Natural killer cell (primary cell): ENCODE data around the gene RPL36A. TPM values are rescaled to one million over a fixed set of nuclear protein-coding genes. Genes with fewer than 3 reads are reported as not detected.
A peak's percentile ranks its signal among the peaks of the same experiment; 100 is the strongest.

Source experiments
- ATAC-seq, 3 donors: fragments of 150-1000 bp in 2 of 3; fragments of 200-7000 bp in 1 of 3; cut with Tn5 transposase; 1 replicate in 1 of 3; 2 replicates in 2 of 3; pipeline ENCODE4 v1.10.0; 2021; ENCODE audit warnings: mild to moderate bottlenecking in 2 of 3, moderate library complexity in 2 of 3
- DNase-seq, 2 donors: peaks; one replicate each; pipeline versions ENCODE4 v3.0.0 to v3.0.0-alpha.2; 2013 to 2021; ENCODE audit warnings: mixed read lengths in 1 of 2
- H3K27ac ChIP-seq: one replicate; pipeline ENCODE4 v1.5.1; 2013; ENCODE audit warnings: mild to moderate bottlenecking, low read length
- H3K27me3 ChIP-seq: one replicate; pipeline ENCODE4 v1.6.1; 2013; ENCODE audit warnings: low read length; ENCODE audit not compliant: control insufficient read depth, insufficient read depth
- H3K36me3 ChIP-seq: one replicate; pipeline ENCODE4 v1.6.1; 2013; ENCODE audit warnings: low read length; ENCODE audit not compliant: control insufficient read depth, insufficient read depth
- H3K4me1 ChIP-seq: one replicate; pipeline ENCODE4 v1.6.1; 2013; ENCODE audit warnings: low read length; ENCODE audit not compliant: control insufficient read depth, insufficient read depth
- H3K4me3 ChIP-seq: one replicate; pipeline ENCODE4 v1.5.1; 2013; ENCODE audit warnings: low read length
- H3K9me3 ChIP-seq: one replicate; pipeline ENCODE4 v1.6.1; 2013; ENCODE audit warnings: low read length; ENCODE audit not compliant: control insufficient read depth, insufficient read depth
- H3K27ac Mint-ChIP-seq, 2 donors: one replicate each; pipeline ENCODE4 v1.8.0; 2022; ENCODE audit warnings: mild to moderate bottlenecking in 2 of 2, mixed read lengths in 2 of 2, moderate library complexity in 1 of 2
- H3K27me3 Mint-ChIP-seq, 2 donors: one replicate each; pipeline ENCODE4 v1.8.0; 2022; ENCODE audit warnings: low read depth in 2 of 2, mixed read lengths in 2 of 2
- H3K36me3 Mint-ChIP-seq: one replicate; pipeline ENCODE4 v1.8.0; 2022; ENCODE audit warnings: mixed read lengths
- H3K4me1 Mint-ChIP-seq, 2 donors: one replicate each; pipeline ENCODE4 v1.8.0; 2022; ENCODE audit warnings: mixed read lengths in 2 of 2
- H3K4me3 Mint-ChIP-seq: one replicate; pipeline ENCODE4 v1.8.0; 2022; ENCODE audit warnings: mild to moderate bottlenecking, moderate library complexity, mixed read lengths
- H3K9me3 Mint-ChIP-seq, 2 donors: one replicate each; pipeline ENCODE4 v1.8.0; 2022; ENCODE audit warnings: mixed read lengths in 2 of 2
- WGBS: methylation state at CpG from one replicate; pipeline ENCODE4 v1.1.7; 2013; ENCODE audit warnings: missing lambda C conversion rate; ENCODE audit not compliant: insufficient coverage; 5-methylcytosine and 5-hydroxymethylcytosine counted together
- intact Hi-C: fragments of 100-400 bp; cut with micrococcal nuclease; formaldehyde crosslinking; loops from one replicate; pipeline ENCODE4 v1.14.2; 2022
- total RNA-seq, 4 donors: library from RNA; stranded (reverse); fragments of 120-200 nt in 1 of 4; gene quantifications; one replicate each; pipeline versions ENCODE4 v1.2.3 to v1.2.4, GENCODE V29; 2013 to 2022
- TF ChIP-seq, protein P1 (sequence below): fragments of 200-600 bp; IDR thresholded peaks from one replicate; pipeline ENCODE4 v1.8.0; 2022; ENCODE audit warnings: antibody characterized with exemption

Gene RPL36A
- total RNA-seq, 3 donors from 2014 or later (not counting 1 experiment from before 2014, with no cell fraction given) = 88.0 to 108 (median 91.5) TPM

DNA sequence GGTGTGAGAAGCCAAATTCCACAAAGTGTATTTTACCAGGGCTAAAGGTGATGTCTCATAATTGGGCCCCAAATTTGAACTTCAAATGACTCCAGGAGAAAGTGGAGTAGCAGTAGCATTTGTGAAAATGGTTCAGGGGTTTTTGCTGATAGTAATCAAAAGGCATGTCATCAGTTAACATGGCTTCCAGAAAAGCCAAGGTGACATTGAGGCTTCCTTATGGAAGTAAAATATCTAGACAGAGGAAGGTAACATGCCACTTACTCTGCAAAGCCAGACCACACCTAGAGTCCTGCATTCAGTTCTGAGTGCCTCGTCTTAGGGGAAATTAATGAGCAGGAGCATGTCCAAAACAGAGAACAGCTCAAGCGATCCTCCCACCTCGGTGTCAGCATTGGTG, 2.2 kb upstream of the RPL36A start:
- ATAC-seq (no peak), DNase-seq (no peak)
- H3K27me3 Mint-ChIP-seq = no peaks in the 10 kb centered on the region
- peaks cover 8 to 14% of the 10 kb centered on the region in 2 donors for H3K4me1 Mint-ChIP-seq
- H3K36me3 Mint-ChIP-seq = no peaks in the 10 kb centered on the region
- TF ChIP-seq, protein P1, sequence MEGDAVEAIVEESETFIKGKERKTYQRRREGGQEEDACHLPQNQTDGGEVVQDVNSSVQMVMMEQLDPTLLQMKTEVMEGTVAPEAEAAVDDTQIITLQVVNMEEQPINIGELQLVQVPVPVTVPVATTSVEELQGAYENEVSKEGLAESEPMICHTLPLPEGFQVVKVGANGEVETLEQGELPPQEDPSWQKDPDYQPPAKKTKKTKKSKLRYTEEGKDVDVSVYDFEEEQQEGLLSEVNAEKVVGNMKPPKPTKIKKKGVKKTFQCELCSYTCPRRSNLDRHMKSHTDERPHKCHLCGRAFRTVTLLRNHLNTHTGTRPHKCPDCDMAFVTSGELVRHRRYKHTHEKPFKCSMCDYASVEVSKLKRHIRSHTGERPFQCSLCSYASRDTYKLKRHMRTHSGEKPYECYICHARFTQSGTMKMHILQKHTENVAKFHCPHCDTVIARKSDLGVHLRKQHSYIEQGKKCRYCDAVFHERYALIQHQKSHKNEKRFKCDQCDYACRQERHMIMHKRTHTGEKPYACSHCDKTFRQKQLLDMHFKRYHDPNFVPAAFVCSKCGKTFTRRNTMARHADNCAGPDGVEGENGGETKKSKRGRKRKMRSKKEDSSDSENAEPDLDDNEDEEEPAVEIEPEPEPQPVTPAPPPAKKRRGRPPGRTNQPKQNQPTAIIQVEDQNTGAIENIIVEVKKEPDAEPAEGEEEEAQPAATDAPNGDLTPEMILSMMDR = no peak
- H3K27me3 ChIP-seq = no peaks in the 10 kb centered on the region
- H3K4me3 Mint-ChIP-seq = no peak overlapping the region
- no peaks in the 10 kb centered on the region for H3K9me3 ChIP-seq
- 100% methylated on average over 3 of the region's 3 CpGs for WGBS
- H3K4me3 ChIP-seq = no peak overlapping the region
- peaks cover 5% of the 10 kb centered on the region for H3K36me3 ChIP-seq
- H3K27ac ChIP-seq = no peak overlapping the region
- intact Hi-C loops = no loop called here
- no peak overlapping the region for H3K27ac Mint-ChIP-seq
- peaks cover 12% of the 10 kb centered on the region for H3K4me1 ChIP-seq
- no peaks in the 10 kb centered on the region for H3K9me3 Mint-ChIP-seq

DNA sequence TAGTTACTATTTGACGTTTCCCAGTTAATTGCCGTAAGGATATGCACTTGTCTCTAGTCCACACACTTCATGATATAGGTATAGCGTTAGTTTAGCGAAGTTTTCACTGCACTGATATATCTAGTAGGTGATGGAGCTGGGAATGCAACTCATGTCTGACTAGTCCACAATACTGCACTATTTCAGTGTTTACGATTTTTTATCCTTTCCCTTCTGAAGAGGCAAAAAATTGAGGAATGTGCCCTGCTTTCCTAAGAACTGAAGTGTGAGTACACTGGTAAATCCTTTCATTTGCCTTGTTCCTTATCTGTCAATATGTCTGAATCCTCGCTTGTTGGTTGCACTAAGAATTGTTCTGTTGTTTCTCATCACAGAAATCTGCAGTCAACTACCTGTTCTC, 1.0 kb downstream of the RPL36A start:
- Mint-ChIP-seq H3K27ac (peak overlapping the region; percentile 87 to 89), H3K9me3 (no peaks in the 10 kb centered on the region), H3K4me1 (peaks cover 8 to 14% of the 10 kb centered on the region in 2 donors), H3K27me3 (no peaks in the 10 kb centered on the region), H3K4me3 (peak overlapping the region; percentile 91), H3K36me3 (no peaks in the 10 kb centered on the region)
- no peak for DNase-seq
- 64% methylated on average over 1 of the region's 6 CpGs for WGBS
- Histone ChIP-seq H3K36me3 (peaks cover 10% of the 10 kb centered on the region), H3K4me1 (peaks cover 12% of the 10 kb centered on the region), H3K9me3 (no peaks in the 10 kb centered on the region), H3K4me3 (peak overlapping the region; percentile 74), H3K27me3 (no peaks in the 10 kb centered on the region), H3K27ac (peak overlapping the region; percentile 89)
- ATAC-seq = no peak
- TF ChIP-seq, protein P1 = no peak
- intact Hi-C loops = loop anchor here (2.0 kb wide), 2 partner anchors 15 to 43 kb away; partner anchors contain the start of genes GLA and TIMM8A

DNA sequence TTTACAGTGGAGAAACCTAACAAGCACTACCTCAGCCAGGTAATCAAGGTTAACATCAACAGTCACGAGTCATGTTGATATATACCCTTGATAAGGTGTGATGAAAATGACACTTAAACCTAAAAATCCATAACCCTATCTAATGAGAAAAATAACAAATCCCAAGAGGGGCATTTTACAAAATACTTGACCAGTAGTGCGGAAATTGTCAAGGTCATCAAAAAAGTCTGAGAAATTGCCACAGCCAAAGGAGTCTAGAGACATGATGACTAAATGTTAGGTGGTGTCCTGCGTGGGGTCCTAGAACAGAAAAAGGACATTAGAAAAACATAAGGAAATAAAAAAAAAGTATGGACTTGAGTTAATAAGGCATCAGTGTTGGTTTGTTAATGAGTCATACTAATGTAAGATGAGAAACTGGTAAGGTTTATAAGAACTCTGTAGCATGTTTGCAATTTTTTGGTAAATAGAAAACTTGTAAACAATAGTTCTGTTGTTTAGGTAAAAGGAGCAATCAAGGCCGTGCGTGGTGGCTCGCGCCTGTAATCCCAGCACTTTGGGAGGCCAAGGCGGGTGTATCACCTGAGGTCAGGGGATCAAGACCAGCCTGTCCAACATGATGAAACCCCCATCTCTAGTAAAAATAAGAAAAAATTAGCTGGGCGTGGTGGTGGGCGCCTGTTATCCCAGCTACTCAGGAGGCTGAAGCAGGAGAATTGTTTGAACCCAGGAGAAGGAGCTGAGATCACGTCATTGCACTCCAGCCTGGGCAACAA, 2.9 kb downstream of the RPL36A start:
- Mint-ChIP-seq H3K36me3 (no peaks in the 10 kb centered on the region), H3K27me3 (no peaks in the 10 kb centered on the region), H3K4me1 (peaks cover 8 to 14% of the 10 kb centered on the region in 2 donors), H3K9me3 (no peaks in the 10 kb centered on the region), H3K27ac (peak overlapping the region; percentile 68 to 89), H3K4me3 (no peak overlapping the region)
- H3K4me3 ChIP-seq = no peak overlapping the region
- no peak overlapping the region for H3K27ac ChIP-seq
- no peak for ATAC-seq
- TF ChIP-seq, protein P1 = no peak
- H3K4me1 ChIP-seq = peaks cover 12% of the 10 kb centered on the region
- H3K9me3 ChIP-seq = no peaks in the 10 kb centered on the region
- peaks cover 10% of the 10 kb centered on the region for H3K36me3 ChIP-seq
- intact Hi-C loops = no loop called here
- 93% methylated on average over 6 of the region's 11 CpGs for WGBS
- no peak for DNase-seq
- H3K27me3 ChIP-seq = no peaks in the 10 kb centered on the region
